ENCODE measurements around the gene SCTR.
A peak's percentile ranks its signal among the peaks of the same experiment; 100 is the strongest.

Gene SCTR

GRCh38 chr2:119464981-119465380 lies 59.3 kb downstream of the SCTR start:
- TF ChIP-seq Cebpa-rat (IDR thresholded peaks at IDR 0.05) = no peak
- H3K4me3 ChIP-seq = no peak overlapping the region
- H3K4me1 ChIP-seq = peaks cover 0 to 14% (median 0%) of the 10 kb centered on the region in 10 experiments; a peak in 4 of 20 replicates
- H4K20me1 ChIP-seq = no peaks in the 10 kb centered on the region; a peak in 1 of 22 replicates
- no peaks in the 10 kb centered on the region for H3K27me3 ChIP-seq
- H3K9ac ChIP-seq = no peak overlapping the region
- H3K27ac ChIP-seq = no peak overlapping the region
- no peaks in the 10 kb centered on the region for H3K9me3 ChIP-seq (replicated peaks in 1 of 11)
- H3K4me2 ChIP-seq = peak overlapping the region in 2 of 11 experiments; percentile 12 to 20; a peak in 2 of 22 replicates
- H3K36me3 ChIP-seq = no peaks in the 10 kb centered on the region

- Histone ChIP-seq H3K9ac (no peak overlapping the region), H3K36me3 (no peaks in the 10 kb centered on the region), H3K4me2 (no peak overlapping the region), H3K4me3 (no peak overlapping the region), H3K27me3 (no peaks in the 10 kb centered on the region), H3K9me3 (replicated peaks in 1 of 11) (no peaks in the 10 kb centered on the region), H4K20me1 (no peaks in the 10 kb centered on the region; a peak in 1 of 22 replicates), H3K4me1 (peaks cover 0 to 14% (median 0%) of the 10 kb centered on the region in 10 experiments; a peak in 4 of 20 replicates), H3K27ac (no peak overlapping the region)
- TF ChIP-seq Cebpa-rat (IDR thresholded peaks at IDR 0.05) = no peak
Measured at GRCh38 chr2:119463990-119464389, 60.3 kb downstream of the SCTR start.

- H3K27ac ChIP-seq = no peak overlapping the region
- H3K4me1 ChIP-seq = peaks cover 0 to 14% (median 0%) of the 10 kb centered on the region in 10 experiments; a peak in 4 of 20 replicates
- H3K4me3 ChIP-seq = no peak overlapping the region
- H3K27me3 ChIP-seq = no peaks in the 10 kb centered on the region
- no peaks in the 10 kb centered on the region for H3K9me3 ChIP-seq (replicated peaks in 1 of 11)
- no peak for TF ChIP-seq Cebpa-rat (IDR thresholded peaks at IDR 0.05)
- H4K20me1 ChIP-seq = no peaks in the 10 kb centered on the region; a peak in 1 of 22 replicates
- no peak overlapping the region for H3K9ac ChIP-seq
- H3K36me3 ChIP-seq = no peaks in the 10 kb centered on the region
- no peak overlapping the region for H3K4me2 ChIP-seq
Measured at GRCh38 chr2:119463136-119463535, 61.1 kb downstream of the SCTR start.

GRCh38 chr2:119462574-119462973 lies 61.7 kb downstream of the SCTR start:
- H3K27me3 ChIP-seq = no peaks in the 10 kb centered on the region
- TF ChIP-seq Cebpa-rat (IDR thresholded peaks at IDR 0.05) = no peak
- no peak overlapping the region for H3K27ac ChIP-seq
- H3K4me1 ChIP-seq = peaks cover 0 to 14% (median 0%) of the 10 kb centered on the region in 10 experiments; a peak in 4 of 20 replicates
- no peak overlapping the region for H3K9ac ChIP-seq
- H3K36me3 ChIP-seq = no peaks in the 10 kb centered on the region
- H3K4me3 ChIP-seq = no peak overlapping the region
- H3K4me2 ChIP-seq = no peak overlapping the region
- H4K20me1 ChIP-seq = no peaks in the 10 kb centered on the region; a peak in 1 of 22 replicates
- H3K9me3 ChIP-seq (replicated peaks in 1 of 11) = no peaks in the 10 kb centered on the region

GRCh38 chr2:119461811-119462210 lies 62.5 kb downstream of the SCTR start:
- H3K4me1 ChIP-seq = peaks cover 0 to 14% (median 0%) of the 10 kb centered on the region in 10 experiments; a peak in 4 of 20 replicates
- H4K20me1 ChIP-seq = no peaks in the 10 kb centered on the region; a peak in 1 of 22 replicates
- no peaks in the 10 kb centered on the region for H3K36me3 ChIP-seq
- H3K27ac ChIP-seq = no peak overlapping the region
- no peaks in the 10 kb centered on the region for H3K9me3 ChIP-seq (replicated peaks in 1 of 11)
- TF ChIP-seq Cebpa-rat (IDR thresholded peaks at IDR 0.05) = no peak
- H3K4me2 ChIP-seq = no peak overlapping the region
- H3K9ac ChIP-seq = no peak overlapping the region
- no peak overlapping the region for H3K4me3 ChIP-seq
- H3K27me3 ChIP-seq = no peaks in the 10 kb centered on the region

GRCh38 chr2:119460076-119460475 lies 64.2 kb downstream of the SCTR start:
- Histone ChIP-seq H3K4me1 (peaks cover 4 to 17% (median 7%) of the 10 kb centered on the region in 10 experiments; a peak in 19 of 20 replicates), H4K20me1 (no peaks in the 10 kb centered on the region; a peak in 1 of 22 replicates), H3K9ac (no peak overlapping the region), H3K4me2 (no peak overlapping the region), H3K4me3 (no peak overlapping the region), H3K27ac (no peak overlapping the region), H3K9me3 (replicated peaks in 1 of 11) (no peaks in the 10 kb centered on the region), H3K27me3 (no peaks in the 10 kb centered on the region), H3K36me3 (no peaks in the 10 kb centered on the region)
- no peak for TF ChIP-seq Cebpa-rat (IDR thresholded peaks at IDR 0.05)

GRCh38 chr2:119455066-119455718 lies 69.1 kb downstream of the SCTR start:
- Histone ChIP-seq H3K36me3 (no peaks in the 10 kb centered on the region), H4K20me1 (no peaks in the 10 kb centered on the region), H3K27me3 (no peaks in the 10 kb centered on the region), H3K27ac (peak overlapping the region in 4 of 11 experiments; percentile 4 to 43 (median 36); a peak in 5 of 22 replicates), H3K9ac (no peak overlapping the region; a peak in 1 of 22 replicates), H3K4me2 (peak overlapping the region; percentile 15 to 62 (median 49); a peak in 21 of 22 replicates), H3K4me1 (peaks cover 6 to 19% (median 9%) of the 10 kb centered on the region in 10 experiments; a peak in 19 of 20 replicates), H3K9me3 (replicated peaks in 1 of 11) (no peaks in the 10 kb centered on the region), H3K4me3 (no peak overlapping the region)
- no peak for TF ChIP-seq Cebpa-rat (IDR thresholded peaks at IDR 0.05)

GRCh38 chr2:119453972-119454593 lies 70.2 kb downstream of the SCTR start:
- H3K9me3 ChIP-seq (replicated peaks in 1 of 11) = no peaks in the 10 kb centered on the region
- TF ChIP-seq Cebpa-rat (IDR thresholded peaks at IDR 0.05) = no peak
- H3K27ac ChIP-seq = no peak overlapping the region
- peaks cover 0 to under 1% (median 0%) of the 10 kb centered on the region in 11 experiments; a peak in 1 of 22 replicates for H4K20me1 ChIP-seq
- no peak overlapping the region for H3K4me3 ChIP-seq
- no peak overlapping the region for H3K4me2 ChIP-seq
- H3K9ac ChIP-seq = no peak overlapping the region
- peaks cover 12 to 27% (median 14%) of the 10 kb centered on the region in 10 experiments for H3K4me1 ChIP-seq
- H3K27me3 ChIP-seq = no peaks in the 10 kb centered on the region
- H3K36me3 ChIP-seq = no peaks in the 10 kb centered on the region

GRCh38 chr2:119451336-119452050 lies 72.8 kb downstream of the SCTR start:
- no peaks in the 10 kb centered on the region for H3K27me3 ChIP-seq
- H3K9me3 ChIP-seq (replicated peaks in 1 of 11) = no peaks in the 10 kb centered on the region
- no peak for TF ChIP-seq Cebpa-rat (IDR thresholded peaks at IDR 0.05)
- H3K9ac ChIP-seq = no peak overlapping the region
- peaks cover 21 to 39% (median 23%) of the 10 kb centered on the region in 10 experiments for H3K4me1 ChIP-seq
- no peak overlapping the region for H3K27ac ChIP-seq
- H3K4me3 ChIP-seq = no peak overlapping the region
- H3K4me2 ChIP-seq = no peak overlapping the region
- H4K20me1 ChIP-seq = peaks cover 0 to 9% (median 0%) of the 10 kb centered on the region in 11 experiments; a peak in 2 of 22 replicates
- H3K36me3 ChIP-seq = no peaks in the 10 kb centered on the region
